ENCODE measurements around the gene PAM.
"Not testable (repeated sequence)": the region's sequence is repeated elsewhere in the genome, so short reads cannot be mapped to it uniquely, and the experiment has no call there.

PAM gene

GRCh38 chr5:102946971-102947370, 191.9 kb downstream of the PAM start:
- DNase-seq, result no peak

- DNase-seq, result no peak
These were observed 200.4 kb downstream of the PAM start for GRCh38 chr5:102955488-102955887.

GRCh38 chr5:102956599-102956998, 201.5 kb downstream of the PAM start:
- DNase-seq, result no peak

- DNase-seq, result no peak
These were observed 202.0 kb downstream of the PAM start for GRCh38 chr5:102957141-102957540.

- no peak for DNase-seq
These were observed 203.4 kb downstream of the PAM start for GRCh38 chr5:102958481-102959011.

GRCh38 chr5:102959055-102959454, 203.9 kb downstream of the PAM start:
- no peak for DNase-seq

GRCh38 chr5:102961671-102962070, 206.6 kb downstream of the PAM start:
- no peak for DNase-seq

- DNase-seq, result no peak
These were observed 210.5 kb downstream of the PAM start for GRCh38 chr5:102965653-102966052.

GRCh38 chr5:102969641-102970040, 214.5 kb downstream of the PAM start:
- DNase-seq, result no peak

GRCh38 chr5:102971676-102972293, 216.7 kb downstream of the PAM start:
- DNase-seq, result no peak

- peak; percentile 10 for DNase-seq
These were observed 219.1 kb downstream of the PAM start for GRCh38 chr5:102974177-102974576.

GRCh38 chr5:102975045-102975444, 219.9 kb downstream of the PAM start:
- peak; percentile 70 for DNase-seq

- DNase-seq, result no peak
These were observed 220.5 kb downstream of the PAM start for GRCh38 chr5:102975457-102976182.

- DNase-seq, result no peak
These were observed 227.0 kb downstream of the PAM start for GRCh38 chr5:102981957-102982635.

- no peak for DNase-seq
These were observed 231.0 kb downstream of the PAM start for GRCh38 chr5:102986074-102986473.

GRCh38 chr5:102988459-102988858, 233.4 kb downstream of the PAM start:
- no peak for DNase-seq

- DNase-seq, result no peak
These were observed 236.7 kb downstream of the PAM start for GRCh38 chr5:102991802-102992201.

GRCh38 chr5:102996011-102996575, 241.0 kb downstream of the PAM start:
- DNase-seq, result no peak

GRCh38 chr5:102998224-102998623, 243.1 kb downstream of the PAM start:
- peak; percentile 10 for DNase-seq

- no peak for DNase-seq
These were observed 244.1 kb downstream of the PAM start for GRCh38 chr5:102999191-102999590.

GRCh38 chr5:102999621-103000020, 244.5 kb downstream of the PAM start:
- not testable (repeated sequence) for DNase-seq

- no peak for DNase-seq
These were observed 245.0 kb downstream of the PAM start for GRCh38 chr5:103000089-103000488.

GRCh38 chr5:103003872-103004271, 248.8 kb downstream of the PAM start:
- no peak for DNase-seq

- no peak for DNase-seq
These were observed 250.2 kb downstream of the PAM start for GRCh38 chr5:103005276-103005675.

Data from NCI-H146 (cell line).